Prostate gland (tissue), 2 donors: ENCODE data around the gene AJAP1. TPM values are rescaled to one million over a fixed set of nuclear protein-coding genes. Genes with fewer than 3 reads are reported as not detected.

Experiments used
- DNase-seq: peaks from one replicate; pipeline ENCODE4 v3.0.0-alpha.2; 2019; ENCODE audit warnings: low spot score
- H3K27ac ChIP-seq, 2 donors: fragments of 200-600 bp; sonication (generic); 2 replicates each; pipeline ENCODE4 v1.5.1; 2017 to 2019
- H3K27me3 ChIP-seq: fragments of 200-600 bp; sonication (generic); replicated peaks from 2 replicates; pipeline ENCODE4 v1.5.1; 2019; ENCODE audit not compliant: insufficient read depth
- H3K36me3 ChIP-seq, 2 donors: fragments of 200-600 bp; sonication (generic); 1 replicate in 1 of 2; 2 replicates in 1 of 2; pipeline versions ENCODE4 v1.5.1 to v1.8.1; 2017 to 2019
- H3K4me1 ChIP-seq: fragments of 200-600 bp; sonication (generic); replicated peaks from 2 replicates; pipeline ENCODE4 v1.5.1; 2019
- H3K4me3 ChIP-seq, 2 donors: fragments of 200-600 bp; sonication (generic); 2 replicates each; pipeline ENCODE4 v1.5.1; 2017 to 2019
- H3K9me3 ChIP-seq: fragments of 200-600 bp; sonication (generic); 2 replicates; pipeline ENCODE4 v1.5.1; 2017
- POLR2A ChIP-seq: fragments of 450-650 bp; IDR thresholded peaks from one replicate; pipeline ENCODE4 v1.6.1; 2016; ENCODE audit warnings: antibody characterized with exemption, mild to moderate bottlenecking
- POLR2AphosphoS5 ChIP-seq: sonication (generic); formaldehyde crosslinking; IDR thresholded peaks from one replicate; pipeline ENCODE4 v1.6.1; 2017; ENCODE audit warnings: antibody characterized with exemption
- WGBS: methylation state at CpG from one replicate; pipeline ENCODE4 v1.1.5; 2018; 5-methylcytosine and 5-hydroxymethylcytosine counted together
- intact Hi-C: fragments of 100-400 bp; cut with DNase I; formaldehyde crosslinking; loops from one replicate; pipeline ENCODE4 v1.14.2; 2022
- total RNA-seq, 2 donors: library from RNA; depleted of rRNA; stranded (reverse); fragments of >200 nt; gene quantifications; one replicate each; pipeline ENCODE4 v1.1.0, GENCODE V29; 2016
- TF ChIP-seq, protein P1 (sequence below), 4 experiments: fragments of 200-600 bp in 2 of 4; fragments of 450-650 bp in 2 of 4; sonication (generic) in 2 of 4; IDR thresholded peaks; 1 replicate in 3 of 4; 2 replicates in 1 of 4; pipeline ENCODE4 v1.5.1; 2016 to 2019; ENCODE audit warnings: antibody characterized with exemption in 4 of 4, mild to moderate bottlenecking in 2 of 4, moderate library complexity in 2 of 4

AJAP1 gene
- total RNA-seq, 2 donors from 2014 or later = 0.73 to 6.7 TPM

DNA sequence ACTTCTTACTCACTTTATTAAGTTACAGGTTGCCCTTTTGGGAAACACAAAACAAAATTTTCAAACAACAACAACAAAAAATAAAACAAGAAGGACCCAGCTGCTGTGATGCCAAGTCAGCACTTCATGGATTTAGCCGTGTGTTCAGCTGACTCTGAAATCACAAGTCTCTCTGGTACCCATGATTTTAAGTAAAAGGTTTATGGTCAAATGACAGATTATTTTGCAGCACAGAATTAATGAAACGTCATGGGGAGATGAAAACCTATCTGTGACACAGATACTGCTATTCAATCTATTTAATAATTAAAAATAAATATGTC, 7.1 kb downstream of the AJAP1 start:
- Histone ChIP-seq H3K4me3 (no peak overlapping the region), H3K4me1 (no peaks in the 10 kb centered on the region), H3K27ac (no peak overlapping the region), H3K36me3 (no peaks in the 10 kb centered on the region), H3K9me3 (no peaks in the 10 kb centered on the region), H3K27me3 (peaks cover 28% of the 10 kb centered on the region)
- WGBS = 57% methylated on average over 2 of the region's 2 CpGs
- no peak for DNase-seq
- TF ChIP-seq POLR2AphosphoS5 (no peak), POLR2A (no peak)
- TF ChIP-seq, protein P1, sequence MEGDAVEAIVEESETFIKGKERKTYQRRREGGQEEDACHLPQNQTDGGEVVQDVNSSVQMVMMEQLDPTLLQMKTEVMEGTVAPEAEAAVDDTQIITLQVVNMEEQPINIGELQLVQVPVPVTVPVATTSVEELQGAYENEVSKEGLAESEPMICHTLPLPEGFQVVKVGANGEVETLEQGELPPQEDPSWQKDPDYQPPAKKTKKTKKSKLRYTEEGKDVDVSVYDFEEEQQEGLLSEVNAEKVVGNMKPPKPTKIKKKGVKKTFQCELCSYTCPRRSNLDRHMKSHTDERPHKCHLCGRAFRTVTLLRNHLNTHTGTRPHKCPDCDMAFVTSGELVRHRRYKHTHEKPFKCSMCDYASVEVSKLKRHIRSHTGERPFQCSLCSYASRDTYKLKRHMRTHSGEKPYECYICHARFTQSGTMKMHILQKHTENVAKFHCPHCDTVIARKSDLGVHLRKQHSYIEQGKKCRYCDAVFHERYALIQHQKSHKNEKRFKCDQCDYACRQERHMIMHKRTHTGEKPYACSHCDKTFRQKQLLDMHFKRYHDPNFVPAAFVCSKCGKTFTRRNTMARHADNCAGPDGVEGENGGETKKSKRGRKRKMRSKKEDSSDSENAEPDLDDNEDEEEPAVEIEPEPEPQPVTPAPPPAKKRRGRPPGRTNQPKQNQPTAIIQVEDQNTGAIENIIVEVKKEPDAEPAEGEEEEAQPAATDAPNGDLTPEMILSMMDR (IDR thresholded peaks at IDR 0.05) = no peak
- intact Hi-C loops = no loop called here

DNA sequence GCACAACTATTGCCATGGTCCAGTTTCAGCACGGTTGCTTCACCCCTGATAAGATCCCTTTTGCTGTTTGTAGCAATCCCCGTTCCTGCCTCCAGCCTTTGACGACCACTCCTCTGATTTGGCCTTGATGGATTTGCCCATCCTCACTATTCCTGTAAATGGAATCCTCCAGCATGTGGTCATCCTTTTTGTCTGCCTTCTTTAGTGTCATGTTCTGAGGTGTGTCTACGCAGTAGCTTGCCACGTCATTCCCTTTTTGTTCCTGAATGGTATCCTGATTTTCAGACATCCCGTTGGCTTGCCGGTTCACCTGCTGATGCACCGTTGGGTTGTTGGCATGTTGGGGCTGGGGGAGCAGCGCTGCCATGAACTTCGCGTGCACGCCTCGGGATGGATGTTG, 7.8 kb downstream of the AJAP1 start:
- DNase-seq = no peak
- Histone ChIP-seq H3K4me3 (no peak overlapping the region), H3K36me3 (no peaks in the 10 kb centered on the region), H3K4me1 (no peaks in the 10 kb centered on the region), H3K9me3 (no peaks in the 10 kb centered on the region), H3K27me3 (peaks cover 28% of the 10 kb centered on the region), H3K27ac (no peak overlapping the region)
- intact Hi-C loops = no loop called here
- TF ChIP-seq, protein P1 (IDR thresholded peaks at IDR 0.05) = no peak
- TF ChIP-seq POLR2AphosphoS5 (no peak), POLR2A (no peak)
- 80% methylated on average over 13 of the region's 13 CpGs for WGBS

DNA sequence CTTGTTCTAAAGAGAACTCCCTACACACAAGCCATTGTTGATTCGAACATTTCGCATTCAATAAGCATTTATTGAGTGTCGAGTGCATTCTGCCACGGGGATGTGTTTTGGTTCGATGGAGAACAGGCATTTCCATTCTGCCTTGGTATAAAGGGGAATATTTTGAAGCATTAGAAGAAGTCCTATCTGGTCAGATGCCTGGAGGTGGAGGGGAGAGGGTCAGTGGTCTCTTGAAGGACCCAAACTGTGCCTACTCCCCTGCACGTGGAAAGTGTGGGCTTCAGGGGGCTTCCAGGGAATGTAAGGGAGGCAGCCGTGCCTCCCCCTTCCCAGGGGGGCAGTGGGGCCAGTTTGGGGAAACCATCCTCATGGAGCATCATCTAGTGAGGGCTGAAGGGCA, 8.3 kb downstream of the AJAP1 start:
- H3K27ac ChIP-seq = no peak overlapping the region
- TF ChIP-seq POLR2AphosphoS5 = no peak
- TF ChIP-seq POLR2A = no peak
- TF ChIP-seq, protein P1 (IDR thresholded peaks at IDR 0.05) = no peak
- 79% methylated on average over 7 of the region's 7 CpGs for WGBS
- intact Hi-C loops = no loop called here
- H3K9me3 ChIP-seq = no peaks in the 10 kb centered on the region
- peaks cover 26% of the 10 kb centered on the region for H3K27me3 ChIP-seq
- H3K4me3 ChIP-seq = no peak overlapping the region
- DNase-seq = no peak
- no peaks in the 10 kb centered on the region for H3K4me1 ChIP-seq
- H3K36me3 ChIP-seq = no peaks in the 10 kb centered on the region

DNA sequence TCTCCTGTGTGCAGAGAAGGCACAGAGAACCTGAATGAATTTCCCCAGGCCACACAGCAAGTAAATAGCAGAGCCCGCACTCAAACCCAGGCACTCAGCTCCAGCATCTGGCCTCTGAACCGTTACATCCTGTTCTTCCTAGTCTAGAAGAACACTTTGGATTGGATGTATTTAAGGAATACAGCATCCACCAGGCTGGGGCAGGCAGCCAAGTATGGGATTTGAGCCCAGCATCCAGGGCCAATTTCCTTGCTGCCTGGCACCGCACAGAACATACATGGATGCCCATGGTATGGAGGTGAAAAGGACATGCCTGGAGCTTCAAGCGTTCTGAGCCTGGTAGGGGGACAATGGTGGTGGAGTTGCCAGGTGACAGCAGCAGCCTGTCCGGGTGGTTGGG, 9.7 kb downstream of the AJAP1 start:
- intact Hi-C loops = no loop called here

DNA sequence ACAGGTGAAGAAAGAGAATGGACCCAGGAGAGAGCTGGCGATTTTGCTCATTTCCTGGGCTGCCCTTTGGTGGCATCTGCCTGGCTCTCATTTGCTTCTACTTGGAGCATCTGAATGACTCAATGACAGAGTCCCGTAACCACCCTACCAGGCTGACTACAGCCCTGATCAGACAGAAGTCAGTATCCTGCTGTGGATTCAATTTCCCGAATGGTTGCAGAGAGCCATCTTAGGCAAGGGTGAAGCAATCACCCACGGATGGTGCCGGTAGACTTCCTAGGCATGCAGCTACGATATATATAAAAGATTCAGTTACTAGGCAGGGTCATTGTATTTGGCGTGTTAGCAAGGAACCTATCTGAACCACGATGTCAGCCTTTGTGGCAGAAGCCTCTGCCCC, 10.2 kb downstream of the AJAP1 start:
- TF ChIP-seq, protein P1 (IDR thresholded peaks at IDR 0.05) = no peak
- no peaks in the 10 kb centered on the region for H3K4me1 ChIP-seq
- intact Hi-C loops = no loop called here
- H3K9me3 ChIP-seq = no peaks in the 10 kb centered on the region
- H3K36me3 ChIP-seq = no peaks in the 10 kb centered on the region
- DNase-seq = no peak
- WGBS = 82% methylated on average over 8 of the region's 8 CpGs
- H3K27me3 ChIP-seq = peaks cover 10% of the 10 kb centered on the region
- no peak overlapping the region for H3K27ac ChIP-seq
- H3K4me3 ChIP-seq = no peak overlapping the region

More for the DNA sequence above, 9.7 kb downstream of the AJAP1 start:
- Histone ChIP-seq H3K36me3 (no peaks in the 10 kb centered on the region), H3K9me3 (no peaks in the 10 kb centered on the region), H3K4me1 (no peaks in the 10 kb centered on the region), H3K4me3 (no peak overlapping the region), H3K27ac (no peak overlapping the region), H3K27me3 (peaks cover 15% of the 10 kb centered on the region)
- TF ChIP-seq POLR2A (no peak), POLR2AphosphoS5 (no peak)
- TF ChIP-seq, protein P1 (IDR thresholded peaks at IDR 0.05) = no peak
- 76% methylated on average over 5 of the region's 5 CpGs for WGBS
- no peak for DNase-seq
